Gastroesophageal sphincter (tissue), 4 donors: ENCODE results near the gene GP1BB. TPM values are rescaled to one million over a fixed set of nuclear protein-coding genes. Genes with fewer than 3 reads are reported as not detected.

Experiments used
- ATAC-seq: fragments of 150-250 bp; one replicate; pipeline ENCODE4 v1.9.1; 2016; ENCODE audit warnings: mild to moderate bottlenecking, moderate library complexity
- H3K27ac ChIP-seq, 4 donors: fragments of 200-600 bp; sonication (generic) in 3 of 4; 1 replicate in 3 of 4; 2 replicates in 1 of 4; pipeline ENCODE4 v1.5.1; 2016 to 2019
- H3K27me3 ChIP-seq: fragments of 200-600 bp; sonication (generic); one replicate; pipeline ENCODE4 v1.5.1; 2019
- H3K36me3 ChIP-seq, 2 donors: fragments of 200-600 bp; sonication (generic); one replicate each; pipeline ENCODE4 v1.5.1; 2019; ENCODE audit warnings: control low read depth in 1 of 2
- H3K4me1 ChIP-seq, 3 donors: fragments of 200-600 bp; sonication (generic); 1 replicate in 2 of 3; 2 replicates in 1 of 3; pipeline ENCODE4 v1.5.1; 2016 to 2019; ENCODE audit warnings: control low read depth in 2 of 3
- H3K4me3 ChIP-seq, 2 donors: fragments of 200-600 bp; sonication (generic); one replicate each; pipeline ENCODE4 v1.5.1; 2019; ENCODE audit warnings: mild to moderate bottlenecking in 1 of 2, moderate library complexity in 1 of 2
- H3K9me3 ChIP-seq, 3 donors: fragments of 200-600 bp; sonication (generic); one replicate each; pipeline ENCODE4 v1.5.1; 2017 to 2019; ENCODE audit warnings: control low read depth in 2 of 3
- CTCF ChIP-seq, 4 experiments: fragments of 200-600 bp in 2 of 4; fragments of 450-650 bp in 2 of 4; sonication (generic) in 1 of 4; IDR thresholded peaks; one replicate each; pipeline ENCODE4 v1.5.1; 2017 to 2019; ENCODE audit warnings: antibody characterized with exemption in 4 of 4, mild to moderate bottlenecking in 2 of 4, moderate library complexity in 2 of 4
- EP300 ChIP-seq: sonication (generic); formaldehyde crosslinking; IDR thresholded peaks from one replicate; pipeline ENCODE4 v1.6.1; 2017; ENCODE audit warnings: antibody characterized with exemption, mild to moderate bottlenecking
- POLR2A ChIP-seq, 2 donors: fragments of 450-650 bp; IDR thresholded peaks; one replicate each; pipeline ENCODE4 v1.6.1; 2017; ENCODE audit warnings: antibody characterized with exemption in 2 of 2, mild to moderate bottlenecking in 2 of 2, moderate library complexity in 1 of 2
- POLR2AphosphoS5 ChIP-seq: sonication (generic); formaldehyde crosslinking; IDR thresholded peaks from one replicate; pipeline ENCODE4 v1.6.1; 2017; ENCODE audit warnings: antibody characterized with exemption
- WGBS, 2 donors: methylation state at CpG; one replicate each; pipeline ENCODE4 v1.1.5; 2018; ENCODE audit warnings: low coverage in 1 of 2; 5-methylcytosine and 5-hydroxymethylcytosine counted together
- total RNA-seq, 4 donors: library from RNA; depleted of rRNA; stranded (reverse); fragments of >200 nt; gene quantifications; one replicate each; pipeline ENCODE4 v1.1.0, GENCODE V29; 2016

Gene GP1BB
- total RNA-seq, 4 donors from 2014 or later = 2.0 to 12.5 (median 5.6) TPM

DNA sequence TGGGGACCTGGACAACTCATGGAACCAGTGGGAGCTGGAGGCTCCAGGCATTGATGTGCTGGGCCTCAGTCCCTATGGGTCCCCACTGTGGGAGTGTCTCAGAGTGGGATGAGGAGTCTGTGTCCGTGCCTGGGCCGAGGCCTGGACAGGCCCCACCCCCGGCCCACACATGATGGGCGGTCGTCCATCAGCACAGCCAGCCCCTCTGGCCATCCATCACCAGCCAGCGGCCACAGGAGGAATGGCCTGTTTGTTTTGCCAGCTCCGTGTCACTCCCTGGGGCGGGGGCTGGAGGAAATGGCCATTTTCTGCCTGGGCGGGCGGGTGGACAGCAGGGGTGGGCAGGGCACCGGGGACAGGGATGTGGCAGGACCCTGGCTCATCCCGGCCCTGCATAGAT is 24.2 kb downstream of the GP1BB start:
- Histone ChIP-seq H3K27me3 (peaks cover 32% of the 10 kb centered on the region), H3K27ac (no peak overlapping the region), H3K4me3 (no peak overlapping the region), H3K4me1 (peaks cover 0 to 8% (median 0%) of the 10 kb centered on the region in 3 donors), H3K36me3 (no peaks in the 10 kb centered on the region), H3K9me3 (no peaks in the 10 kb centered on the region)
- no peak for TF ChIP-seq POLR2AphosphoS5
- WGBS, 2 donors = no CpG with 5 or more reads among the region's 12 CpGs
- no peak for ATAC-seq

GRCh38 chr22:19748139-19748538 is 24.8 kb downstream of the GP1BB start:
- TF ChIP-seq CTCF (IDR thresholded peaks at IDR 0.05) (no peak), EP300 (no peak), POLR2A (IDR thresholded peaks at IDR 0.05) (no peak), POLR2AphosphoS5 (no peak)
- Histone ChIP-seq H3K27ac (no peak overlapping the region), H3K9me3 (no peaks in the 10 kb centered on the region), H3K4me3 (no peak overlapping the region), H3K36me3 (no peaks in the 10 kb centered on the region), H3K4me1 (peaks cover 0 to 8% (median 0%) of the 10 kb centered on the region in 3 donors), H3K27me3 (peaks cover 38% of the 10 kb centered on the region)
- WGBS, 2 donors = 67 to 72% methylated on average over 1 to 3 of the region's 4 CpGs
- no peak for ATAC-seq

GRCh38 chr22:19748991-19749664 is 25.8 kb downstream of the GP1BB start:
- Histone ChIP-seq H3K9me3 (no peaks in the 10 kb centered on the region), H3K27ac (no peak overlapping the region), H3K4me3 (no peak overlapping the region), H3K36me3 (no peaks in the 10 kb centered on the region), H3K27me3 (peaks cover 48% of the 10 kb centered on the region), H3K4me1 (peaks cover 0 to 8% (median 0%) of the 10 kb centered on the region in 3 donors)
- TF ChIP-seq POLR2AphosphoS5 (no peak), POLR2A (IDR thresholded peaks at IDR 0.05) (no peak), EP300 (no peak), CTCF (IDR thresholded peaks at IDR 0.05) (no peak)
- ATAC-seq = no peak
- 67 to 73% methylated on average over 2 to 3 of the region's 15 CpGs for WGBS, 2 donors

DNA sequence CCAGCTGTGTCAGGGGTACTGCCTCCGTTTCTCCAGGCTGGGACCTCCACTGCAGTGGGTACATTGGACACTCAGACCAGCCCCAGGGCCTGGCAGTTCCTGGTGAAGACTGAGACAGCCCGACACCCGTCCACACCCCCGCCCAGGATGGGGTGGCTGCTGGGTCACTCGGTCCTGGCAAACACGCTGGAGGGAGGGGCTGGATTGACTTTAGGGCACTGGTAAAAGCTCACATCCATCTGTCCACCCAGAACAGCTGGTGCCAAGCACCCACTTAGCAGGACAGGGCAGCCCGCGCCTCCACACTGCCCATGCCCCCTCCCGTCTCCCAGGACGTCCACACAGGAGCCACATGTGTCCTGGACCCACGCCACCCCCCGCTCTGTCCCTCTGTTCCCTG is 26.5 kb downstream of the GP1BB start:
- no peaks in the 10 kb centered on the region for H3K36me3 ChIP-seq
- H3K9me3 ChIP-seq = no peaks in the 10 kb centered on the region
- no peak overlapping the region for H3K4me3 ChIP-seq
- no peak for ATAC-seq
- 83% methylated on average over 4 of the region's 12 CpGs; no CpG with 5 or more reads in 1 of the 2 donors for WGBS, 2 donors
- TF ChIP-seq CTCF (IDR thresholded peaks at IDR 0.05) (no peak), POLR2A (IDR thresholded peaks at IDR 0.05) (no peak), EP300 (no peak), POLR2AphosphoS5 (no peak)
- H3K27me3 ChIP-seq = peaks cover 56% of the 10 kb centered on the region
- H3K4me1 ChIP-seq = peaks cover 0 to 12% (median 0%) of the 10 kb centered on the region in 3 donors
- no peak overlapping the region for H3K27ac ChIP-seq

DNA sequence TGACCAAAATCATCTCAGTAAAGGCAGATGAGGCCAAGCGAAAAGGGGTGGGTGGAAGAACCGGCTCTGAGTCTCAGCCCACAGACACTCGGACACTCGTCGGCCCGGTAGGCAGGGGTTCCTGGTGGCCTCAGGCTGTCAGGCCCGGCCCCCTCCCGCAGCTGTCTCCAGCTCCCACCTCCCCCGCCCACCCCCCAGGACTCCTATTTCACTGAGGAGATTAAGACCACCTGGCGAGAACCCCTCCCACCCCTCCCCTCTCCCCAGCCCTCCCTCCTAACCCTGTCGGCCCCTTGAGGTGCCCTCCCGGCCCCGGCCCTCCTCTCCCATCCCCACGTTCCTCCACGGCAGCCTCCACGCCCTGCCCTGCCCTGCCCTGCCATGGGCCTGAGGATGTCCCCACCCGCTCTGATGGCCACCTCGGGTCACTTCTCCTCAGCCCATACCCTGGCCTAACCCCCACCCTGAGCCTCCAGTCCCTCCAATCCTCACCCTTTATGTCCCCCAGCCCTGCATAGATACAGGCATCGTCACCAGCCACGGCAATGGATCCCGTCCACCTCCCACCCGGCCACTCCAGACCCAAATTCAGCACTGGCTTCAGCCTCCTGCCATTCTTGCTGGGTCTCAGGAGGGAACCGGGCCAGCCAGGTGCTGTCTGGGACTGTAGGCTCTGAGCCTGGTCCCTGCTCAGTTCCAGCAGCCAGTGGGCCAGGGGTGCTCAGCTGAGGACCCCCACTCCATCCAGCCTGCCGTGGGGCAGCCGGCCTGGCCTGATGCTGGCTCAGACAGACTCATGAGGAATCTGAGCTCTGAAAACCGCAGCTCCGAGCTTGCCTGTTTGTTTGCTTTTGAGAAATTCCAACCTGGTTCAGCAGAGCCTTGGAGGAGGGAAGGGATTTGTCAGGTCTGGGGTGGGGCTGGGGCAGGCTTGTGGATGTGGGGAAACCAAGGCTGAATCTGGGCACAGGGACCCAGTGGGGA is 27.5 kb downstream of the GP1BB start:
- TF ChIP-seq EP300 (no peak), POLR2A (IDR thresholded peaks at IDR 0.05) (no peak), CTCF (IDR thresholded peaks at IDR 0.05) (no peak), POLR2AphosphoS5 (no peak)
- Histone ChIP-seq H3K27me3 (peaks cover 65% of the 10 kb centered on the region), H3K4me1 (peaks cover 0 to 14% (median 5%) of the 10 kb centered on the region in 3 donors), H3K27ac (no peak overlapping the region), H3K36me3 (no peaks in the 10 kb centered on the region), H3K4me3 (no peak overlapping the region), H3K9me3 (no peaks in the 10 kb centered on the region)
- 20 to 72% methylated on average over 1 to 8 of the region's 27 CpGs for WGBS, 2 donors
- no peak for ATAC-seq
